HEK293T (cell line): ENCODE data around the gene TMEM121.

Experiments
- CTCF ChIA-PET: fragments of 350-600 bp; formaldehyde crosslinking; extraction: SDS; loops from one replicate; lab custom pipeline; 2021; ENCODE audit warnings: antibody characterized with exemption, inconsistent platforms; lab: Yijun Ruan, JAX
- POLR2A ChIA-PET: fragments of 350-600 bp; formaldehyde crosslinking; extraction: SDS; loops from one replicate; lab custom pipeline; 2020; ENCODE audit warnings: antibody characterized with exemption, inconsistent platforms; lab: Yijun Ruan, JAX
- DNase-seq: peaks from one replicate; pipeline ENCODE4 v3.0.0; 2012; ENCODE audit warnings: mixed read lengths; ENCODE audit errors: extremely low spot score
- ARNT ChIP-seq: fragments of 450-650 bp; IDR thresholded peaks from 2 replicates; pipeline ENCODE4 v1.6.1; 2017; ENCODE audit warnings: mild to moderate bottlenecking
- BHLHE40 ChIP-seq: fragments of 450-650 bp; IDR thresholded peaks from 2 replicates; pipeline ENCODE4 v1.6.1; 2016; ENCODE audit warnings: mild to moderate bottlenecking, moderate library complexity, borderline replicate concordance
- CTBP1 ChIP-seq: fragments of 450-650 bp; IDR thresholded peaks from 2 replicates; pipeline ENCODE4 v1.6.1; 2016; ENCODE audit warnings: borderline replicate concordance
- ELF4 ChIP-seq: fragments of 450-650 bp; IDR thresholded peaks from 2 replicates; pipeline ENCODE4 v1.6.1; 2017; ENCODE audit warnings: antibody characterized with exemption
- FOXA1 ChIP-seq: fragments of 450-650 bp; IDR thresholded peaks from 2 replicates; pipeline ENCODE4 v1.6.1; 2016; ENCODE audit warnings: mild to moderate bottlenecking
- FOXK2 ChIP-seq: fragments of 450-650 bp; IDR thresholded peaks from 2 replicates; pipeline ENCODE4 v1.6.1; 2016; ENCODE audit warnings: mild to moderate bottlenecking
- FOXM1 ChIP-seq: fragments of 450-650 bp; IDR thresholded peaks from 2 replicates; pipeline ENCODE4 v1.6.1; 2017; ENCODE audit warnings: mild to moderate bottlenecking, borderline replicate concordance
- HDGF ChIP-seq: fragments of 450-650 bp; IDR thresholded peaks from 2 replicates; pipeline ENCODE4 v1.6.1; 2017; ENCODE audit warnings: antibody characterized with exemption, borderline replicate concordance
- L3MBTL2 ChIP-seq: fragments of 450-650 bp; conservative IDR thresholded peaks from 2 replicates; pipeline ENCODE4 v1.6.1; 2016; ENCODE audit warnings: mild to moderate bottlenecking
- LEF1 ChIP-seq: fragments of 450-650 bp; IDR thresholded peaks from 2 replicates; pipeline ENCODE4 v1.6.1; 2017; ENCODE audit warnings: mild to moderate bottlenecking, borderline replicate concordance
- NFRKB ChIP-seq: fragments of 450-650 bp; IDR thresholded peaks from 2 replicates; pipeline ENCODE4 v1.6.1; 2016; ENCODE audit warnings: mild to moderate bottlenecking, moderate library complexity
- PKNOX1 ChIP-seq: fragments of 450-650 bp; IDR thresholded peaks from 2 replicates; pipeline ENCODE4 v1.6.1; 2016
- SP1 ChIP-seq: fragments of 450-650 bp; IDR thresholded peaks from 2 replicates; pipeline ENCODE4 v1.6.1; 2017
- TARDBP ChIP-seq: fragments of 450-650 bp; IDR thresholded peaks from 2 replicates; pipeline ENCODE4 v1.6.1; 2016
- ZNF384 ChIP-seq: fragments of 450-650 bp; IDR thresholded peaks from 2 replicates; pipeline ENCODE4 v1.6.1; 2016

The TMEM121 gene

GRCh38 chr14:105480199-105480746 lies 46.1 kb upstream of the TMEM121 start:
- no peak for TF ChIP-seq FOXA1
- DNase-seq = no peak
- ChIA-PET CTCF (interaction anchor here (0.5 to 2.4 kb wide), 24 partner anchors 9 to 376 kb away, joined by 3 to 38 read pairs (median 4); partner anchors contain the start of gene TEDC1), POLR2A (interaction anchor here (0.7 to 1.9 kb wide), 7 partner anchors 8 to 166 kb away, joined by 3 to 29 read pairs (median 3); partner anchors contain the start of gene PACS2)

- CTCF ChIA-PET = interaction anchor here (0.5 to 2.4 kb wide), 25 partner anchors 9 to 375 kb away, joined by 3 to 38 read pairs (median 4); partner anchors contain the start of gene TEDC1
- POLR2A ChIA-PET = interaction anchor here (0.7 to 1.9 kb wide), 7 partner anchors 9 to 167 kb away, joined by 3 to 29 read pairs (median 3); partner anchors contain the start of gene PACS2
- DNase-seq = peak; percentile 90
- TF ChIP-seq HDGF = 0 out of 2 replicates have a peak, but pooled peaks have one; percentile 61
- TF ChIP-seq FOXM1 = no peak
- TF ChIP-seq PKNOX1 = peak; percentile 66
- no peak; the same call in 1 of the 2 replicates for TF ChIP-seq TARDBP
- no peak for TF ChIP-seq NFRKB
- no peak; the same call in 1 of the 2 replicates for TF ChIP-seq CTBP1
- no peak for TF ChIP-seq BHLHE40
These were observed 45.3 kb upstream of the TMEM121 start for GRCh38 chr14:105480807-105481801.

- TF ChIP-seq NFRKB = no peak
- no peak for TF ChIP-seq TARDBP
- no peak for TF ChIP-seq FOXM1
- TF ChIP-seq BHLHE40 = no peak
- no peak for TF ChIP-seq ZNF384
- no peak for TF ChIP-seq CTBP1
- TF ChIP-seq SP1 = no peak
- no peak for TF ChIP-seq L3MBTL2
- TF ChIP-seq HDGF = no peak
- TF ChIP-seq LEF1 = no peak
- no peak for TF ChIP-seq ELF4
- TF ChIP-seq PKNOX1 = no peak
- peak; percentile 84 for DNase-seq
- ChIA-PET POLR2A (interaction anchor here (1.9 kb wide), 1 partner anchor 8 kb away, joined by 29 read pairs; no protein-coding TSS in a partner anchor), CTCF (interaction anchor here (1.2 to 2.4 kb wide), 5 partner anchors 8 to 111 kb away, joined by 3 to 38 read pairs (median 9); partner anchors contain the start of gene TEDC1)
These were observed 44.4 kb upstream of the TMEM121 start for GRCh38 chr14:105481886-105482457.

GRCh38 chr14:105482486-105483110 lies 43.8 kb upstream of the TMEM121 start:
- DNase-seq = no peak
- ChIA-PET CTCF (interaction anchor here (1.2 to 2.4 kb wide), 2 partner anchors 7 to 34 kb away, joined by 3 to 38 read pairs; partner anchors contain the start of gene TEDC1), POLR2A (no interaction called here)
- no peak for TF ChIP-seq TARDBP
- TF ChIP-seq NFRKB = no peak
- no peak for TF ChIP-seq BHLHE40
- TF ChIP-seq FOXA1 = no peak
- no peak for TF ChIP-seq FOXK2
- no peak for TF ChIP-seq ZNF384

GRCh38 chr14:105483300-105484068 lies 42.9 kb upstream of the TMEM121 start:
- ChIA-PET CTCF (no interaction called here), POLR2A (no interaction called here)
- no peak for TF ChIP-seq CTBP1
- TF ChIP-seq FOXK2 = no peak
- TF ChIP-seq SP1 = no peak
- TF ChIP-seq ELF4 = no peak
- TF ChIP-seq ARNT = no peak
- no peak for TF ChIP-seq HDGF
- TF ChIP-seq ZNF384 = no peak
- TF ChIP-seq TARDBP = no peak
- no peak for TF ChIP-seq FOXA1
- TF ChIP-seq LEF1 = no peak
- no peak for DNase-seq
